Erythroblast (primary cell): ENCODE data around the gene GLIS1.

Source experiments
- GATA1 ChIP-seq: IDR thresholded peaks from 2 replicates; pipeline ENCODE4 v1.6.1; 2011; ENCODE audit warnings: low read depth, mild to moderate bottlenecking, control low read depth, low read length, moderate library complexity
- POLR2A ChIP-seq: IDR thresholded peaks from 2 replicates; pipeline ENCODE4 v1.6.1; 2011; ENCODE audit warnings: mild to moderate bottlenecking, low read length

DNA sequence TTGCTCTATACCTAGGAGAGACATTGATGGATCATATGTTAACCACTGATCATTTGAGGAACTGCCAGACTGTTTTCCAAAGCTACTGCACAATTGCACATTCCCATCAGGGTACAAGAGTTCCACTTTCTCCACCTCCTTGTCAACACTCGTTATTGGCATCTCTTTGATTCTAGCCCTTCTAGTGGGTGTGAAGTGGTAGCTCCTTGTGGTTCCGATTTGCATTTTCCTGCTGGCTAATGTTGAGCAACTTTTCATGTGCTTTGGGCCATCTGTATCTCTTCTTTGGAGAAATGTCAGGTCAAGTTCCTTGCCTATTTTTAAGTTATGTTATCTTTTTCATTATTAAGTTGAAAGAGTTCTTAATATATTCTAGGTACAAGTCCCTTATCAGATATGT is 189.7 kb downstream of the GLIS1 start:
- TF ChIP-seq POLR2A (no peak), GATA1 (no peak)
